Smooth muscle cell (in vitro differentiated cells): ENCODE results near the gene BTD. TPM values are rescaled to one million over a fixed set of nuclear protein-coding genes. Genes with fewer than 3 reads are reported as not detected.
A peak's percentile ranks its signal among the peaks of the same experiment; 100 is the strongest.

ENCODE experiments used
- DNase-seq: peaks from one replicate; lab custom pipeline; 2025; ENCODE audit not compliant: unreplicated experiment; lab: John Stamatoyannopoulos, UW
- H2AFZ ChIP-seq: fragments of 200-600 bp; sonication (generic); 2 replicates; pipeline ENCODE4 v1.6.0; 2016; ENCODE audit warnings: antibody characterized with exemption, low read depth, mild to moderate bottlenecking
- H3F3A ChIP-seq: fragments of 200-600 bp; sonication (generic); 2 replicates; pipeline ENCODE4 v1.6.0; 2017; ENCODE audit warnings: antibody characterized with exemption, low read depth
- H3K27ac ChIP-seq: fragments of 200-600 bp; sonication (generic); 2 replicates; pipeline ENCODE4 v1.5.1; 2016; ENCODE audit warnings: low read depth, mild to moderate bottlenecking
- H3K27me3 ChIP-seq: fragments of 200-600 bp; sonication (generic); 2 replicates; pipeline ENCODE4 v1.6.1; 2016; ENCODE audit warnings: low read depth, mild to moderate bottlenecking
- H3K36me3 ChIP-seq: fragments of 200-600 bp; sonication (generic); 2 replicates; pipeline ENCODE4 v1.5.1; 2016; ENCODE audit warnings: low read depth
- H3K4me1 ChIP-seq: fragments of 200-600 bp; sonication (generic); 2 replicates; pipeline ENCODE4 v1.5.1; 2016; ENCODE audit warnings: low read depth
- H3K4me2 ChIP-seq: fragments of 200-600 bp; sonication (generic); 2 replicates; pipeline ENCODE4 v1.6.0; 2016; ENCODE audit warnings: mild to moderate bottlenecking
- H3K4me3 ChIP-seq: fragments of 200-600 bp; sonication (generic); 2 replicates; pipeline ENCODE4 v1.5.1; 2016; ENCODE audit warnings: mild to moderate bottlenecking
- H3K79me2 ChIP-seq: fragments of 200-600 bp; sonication (generic); 2 replicates; pipeline ENCODE4 v1.6.0; 2016; ENCODE audit warnings: low read depth, mild to moderate bottlenecking
- H3K9ac ChIP-seq: fragments of 200-600 bp; sonication (generic); 2 replicates; pipeline ENCODE4 v1.6.0; 2016; ENCODE audit warnings: low read depth
- H3K9me3 ChIP-seq: fragments of 200-600 bp; sonication (generic); replicated peaks from 2 replicates; pipeline ENCODE4 v1.5.1; 2016; ENCODE audit warnings: low read depth
- H4K20me1 ChIP-seq: fragments of 200-600 bp; sonication (generic); 2 replicates; pipeline ENCODE4 v1.6.0; 2016; ENCODE audit warnings: low read depth
- WGBS: methylation state at CpG from one replicate; pipeline ENCODE4 v1.1.7; 2016; ENCODE audit warnings: low lambda C conversion rate; 5-methylcytosine and 5-hydroxymethylcytosine counted together
- polyA plus RNA-seq: library from polyadenylated mRNA; unstranded; fragments of >200 nt; fragmentation: Nextera tagmentation; extraction: Ambion mirVana; gene quantifications from 2 replicates; pipeline ENCODE4 v1.2.1, GENCODE V29; 2016
- total RNA-seq: library from RNA; depleted of rRNA; stranded (reverse); fragments of >200 nt; gene quantifications from 2 replicates; pipeline ENCODE4 v1.2.3, GENCODE V29; 2014
- TF ChIP-seq, protein P1 (sequence below): fragments of 200-600 bp; sonication (generic); IDR thresholded peaks from 2 replicates; pipeline ENCODE4 v1.5.1; 2017; ENCODE audit warnings: borderline replicate concordance, mild to moderate bottlenecking, antibody characterized with exemption; ENCODE audit not compliant: insufficient read depth, poor library complexity, severe bottlenecking

Gene BTD
- total and polyA plus RNA-seq, 2 experiments from 2014 or later, result 20.9 to 23.6 TPM

DNA sequence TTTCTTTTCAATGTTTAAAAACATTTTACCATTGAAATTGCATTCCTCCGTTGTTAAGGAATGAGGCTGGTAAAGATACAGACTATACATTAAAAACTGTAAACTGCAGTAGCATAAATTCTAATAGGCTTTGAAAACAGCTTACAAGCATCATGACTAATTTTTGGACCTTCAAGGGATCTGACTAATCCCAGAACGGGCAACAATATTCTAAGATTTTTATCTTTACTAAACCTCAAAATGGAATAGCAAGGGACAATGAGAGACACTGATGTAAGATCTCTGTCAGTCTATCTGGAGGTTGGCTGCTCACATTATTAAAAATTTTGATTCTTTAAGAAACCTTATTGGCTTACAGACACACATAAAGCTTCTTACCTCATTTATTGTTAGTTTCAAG, 74.7 kb downstream of the BTD start:
- Histone ChIP-seq H3K9me3 (no peaks in the 10 kb centered on the region), H3K27ac (peak overlapping the region; percentile 17), H3K4me3 (no peak overlapping the region), H3K79me2 (no peaks in the 10 kb centered on the region), H2AFZ (no peak overlapping the region), H3K4me1 (no peaks in the 10 kb centered on the region), H3K27me3 (no peaks in the 10 kb centered on the region), H3F3A (no peaks in the 10 kb centered on the region), H3K36me3 (peaks cover 7% of the 10 kb centered on the region), H3K4me2 (no peak overlapping the region), H3K9ac (no peak overlapping the region), H4K20me1 (no peaks in the 10 kb centered on the region)
- WGBS, result 72% methylated on average over 2 of the region's 2 CpGs
- no peak for DNase-seq
- TF ChIP-seq, protein P1, sequence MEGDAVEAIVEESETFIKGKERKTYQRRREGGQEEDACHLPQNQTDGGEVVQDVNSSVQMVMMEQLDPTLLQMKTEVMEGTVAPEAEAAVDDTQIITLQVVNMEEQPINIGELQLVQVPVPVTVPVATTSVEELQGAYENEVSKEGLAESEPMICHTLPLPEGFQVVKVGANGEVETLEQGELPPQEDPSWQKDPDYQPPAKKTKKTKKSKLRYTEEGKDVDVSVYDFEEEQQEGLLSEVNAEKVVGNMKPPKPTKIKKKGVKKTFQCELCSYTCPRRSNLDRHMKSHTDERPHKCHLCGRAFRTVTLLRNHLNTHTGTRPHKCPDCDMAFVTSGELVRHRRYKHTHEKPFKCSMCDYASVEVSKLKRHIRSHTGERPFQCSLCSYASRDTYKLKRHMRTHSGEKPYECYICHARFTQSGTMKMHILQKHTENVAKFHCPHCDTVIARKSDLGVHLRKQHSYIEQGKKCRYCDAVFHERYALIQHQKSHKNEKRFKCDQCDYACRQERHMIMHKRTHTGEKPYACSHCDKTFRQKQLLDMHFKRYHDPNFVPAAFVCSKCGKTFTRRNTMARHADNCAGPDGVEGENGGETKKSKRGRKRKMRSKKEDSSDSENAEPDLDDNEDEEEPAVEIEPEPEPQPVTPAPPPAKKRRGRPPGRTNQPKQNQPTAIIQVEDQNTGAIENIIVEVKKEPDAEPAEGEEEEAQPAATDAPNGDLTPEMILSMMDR, result no peak

DNA sequence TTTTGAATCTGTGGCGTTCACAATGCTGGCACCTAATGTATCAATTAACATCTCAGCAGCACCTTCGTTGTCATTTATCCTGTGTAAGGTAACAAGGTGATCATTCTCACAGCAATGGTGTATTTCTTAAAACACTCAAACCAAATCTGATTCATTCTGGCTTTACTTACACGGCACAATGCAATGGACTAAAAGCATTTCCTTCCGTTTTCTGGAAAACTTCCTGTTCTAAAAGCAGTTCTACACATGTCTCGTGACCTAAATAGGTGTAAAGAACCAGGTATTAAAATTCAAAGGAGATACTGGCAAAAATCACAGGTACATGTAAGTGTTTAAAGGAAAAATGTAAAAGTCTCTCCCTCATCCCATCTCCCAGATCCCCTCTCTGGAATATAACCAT, 77.8 kb downstream of the BTD start:
- no peak for DNase-seq
- Histone ChIP-seq H3K4me1 (no peaks in the 10 kb centered on the region), H3K79me2 (no peaks in the 10 kb centered on the region), H3K27ac (no peak overlapping the region), H4K20me1 (no peaks in the 10 kb centered on the region), H2AFZ (no peak overlapping the region), H3K4me2 (no peak overlapping the region), H3K9me3 (no peaks in the 10 kb centered on the region), H3K27me3 (no peaks in the 10 kb centered on the region), H3K9ac (no peak overlapping the region), H3K36me3 (peaks cover 9% of the 10 kb centered on the region), H3F3A (no peaks in the 10 kb centered on the region), H3K4me3 (no peak overlapping the region)
- WGBS, result 97% methylated on average over 5 of the region's 5 CpGs
- TF ChIP-seq, protein P1, result no peak

DNA sequence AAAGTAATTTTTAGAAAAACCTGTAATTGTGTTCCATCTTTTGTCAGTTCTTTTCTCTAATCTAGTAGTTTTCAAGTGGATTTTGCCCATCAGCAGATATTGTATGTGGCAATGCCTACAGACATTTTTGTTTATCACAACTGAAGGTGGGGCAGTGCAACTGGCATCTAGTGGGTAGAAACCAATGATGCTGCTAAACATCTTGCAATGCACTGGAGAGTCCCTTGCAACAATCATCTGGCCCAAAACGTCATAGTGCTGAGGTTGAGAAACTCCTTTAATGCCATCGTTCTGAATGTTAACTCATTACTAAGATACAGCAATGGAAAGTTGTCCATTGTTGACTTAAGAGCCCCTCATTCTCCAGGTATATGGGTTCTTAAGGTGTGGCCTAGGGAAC, 80.1 kb downstream of the BTD start:
- Histone ChIP-seq H3K4me1 (no peaks in the 10 kb centered on the region), H3K79me2 (no peaks in the 10 kb centered on the region), H3K36me3 (peaks cover 13% of the 10 kb centered on the region), H3K9me3 (no peaks in the 10 kb centered on the region), H3K27me3 (no peaks in the 10 kb centered on the region), H4K20me1 (no peaks in the 10 kb centered on the region), H2AFZ (no peak overlapping the region), H3F3A (no peaks in the 10 kb centered on the region), H3K27ac (no peak overlapping the region), H3K4me3 (no peak overlapping the region), H3K4me2 (no peak overlapping the region), H3K9ac (no peak overlapping the region)
- TF ChIP-seq, protein P1, result no peak
- 98% methylated on average over 2 of the region's 2 CpGs for WGBS
- DNase-seq, result no peak

DNA sequence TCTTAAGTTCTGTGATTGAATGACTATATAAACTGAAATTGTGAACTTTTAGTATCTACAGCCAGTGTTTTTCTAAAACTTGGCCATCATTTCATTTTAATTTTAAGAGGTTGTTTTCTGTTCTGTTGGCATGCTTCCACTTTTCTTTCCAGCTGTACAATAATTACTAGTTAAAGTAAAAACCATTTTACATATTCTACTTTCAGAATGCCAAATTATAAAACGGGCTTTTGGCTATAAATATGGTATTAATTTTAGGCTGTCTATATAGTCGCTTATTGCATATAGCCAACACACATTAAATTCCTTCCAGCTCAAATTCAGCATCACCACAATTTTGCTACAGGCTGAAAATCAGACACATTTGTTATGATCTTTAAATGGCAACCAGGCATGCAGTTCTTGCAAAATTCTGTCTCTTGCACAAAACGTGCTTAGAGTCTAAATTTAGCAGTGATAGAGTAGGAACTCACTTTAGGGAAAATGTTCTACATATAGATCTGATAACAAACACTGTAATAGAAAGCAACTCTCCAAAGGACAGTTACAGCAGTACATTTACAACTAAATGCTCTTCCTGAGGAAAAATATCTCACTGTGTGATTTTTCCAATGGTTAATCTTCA, 81.1 kb downstream of the BTD start:
- WGBS, result 65% methylated on average over 3 of the region's 3 CpGs
- peaks cover 6% of the 10 kb centered on the region for H3K36me3 ChIP-seq
- no peak overlapping the region for H2AFZ ChIP-seq
- TF ChIP-seq, protein P1, result no peak
- no peaks in the 10 kb centered on the region for H3K9me3 ChIP-seq
- H3K27ac ChIP-seq, result peak overlapping the region; percentile 63
- H3K4me1 ChIP-seq, result no peaks in the 10 kb centered on the region
- no peaks in the 10 kb centered on the region for H3F3A ChIP-seq
- peak overlapping the region; percentile 51 for H3K4me2 ChIP-seq
- H3K27me3 ChIP-seq, result no peaks in the 10 kb centered on the region
- no peak overlapping the region for H3K9ac ChIP-seq
- no peaks in the 10 kb centered on the region for H3K79me2 ChIP-seq
- no peak overlapping the region for H3K4me3 ChIP-seq
- no peaks in the 10 kb centered on the region for H4K20me1 ChIP-seq
- no peak for DNase-seq
